WTC11 (cell line): Measurements from ENCODE around the gene ENTHD1. TPM values are rescaled to one million over a fixed set of nuclear protein-coding genes. Genes with fewer than 3 reads are reported as not detected.

ENCODE experiments used
- ATAC-seq: fragments of 200-7000 bp; cut with Tn5 transposase; 2 replicates; pipeline ENCODE4 v1.10.0; 2021; ENCODE audit warnings: mild to moderate bottlenecking, moderate library complexity
- CTCF ChIA-PET: fragments of 300-600 bp; sonication (Branson Sonifier 250); formaldehyde crosslinking; loops from one replicate; lab custom pipeline; 2021; ENCODE audit warnings: antibody characterized with exemption; lab: Charles Lee
- POLR2A ChIA-PET: fragments of 350-600 bp; sonication (Branson Sonifier 250); formaldehyde crosslinking; loops from one replicate; lab custom pipeline; 2021; ENCODE audit warnings: antibody characterized with exemption; lab: Charles Lee
- DNase-seq: peaks from one replicate; pipeline ENCODE4 v3.0.0; 2021; ENCODE audit warnings: low spot score
- H3K27ac Mint-ChIP-seq: 2 replicates; pipeline ENCODE4 v1.8.0; 2021; ENCODE audit warnings: mixed read lengths
- H3K27me3 Mint-ChIP-seq: 2 replicates; pipeline ENCODE4 v1.8.0; 2021; ENCODE audit warnings: low read depth, mild to moderate bottlenecking, moderate library complexity, mixed read lengths
- H3K36me3 Mint-ChIP-seq: 2 replicates; pipeline ENCODE4 v1.8.0; 2021; ENCODE audit warnings: mixed read lengths
- H3K4me1 Mint-ChIP-seq: 2 replicates; pipeline ENCODE4 v1.8.0; 2022; ENCODE audit warnings: mixed read lengths
- H3K4me3 Mint-ChIP-seq: 2 replicates; pipeline ENCODE4 v1.8.0; 2021; ENCODE audit warnings: mild to moderate bottlenecking, moderate library complexity, mixed read lengths
- H3K9me3 Mint-ChIP-seq: 2 replicates; pipeline ENCODE4 v1.8.0; 2021; ENCODE audit warnings: mixed read lengths
- ARID4B ChIP-seq: sonication (generic); formaldehyde crosslinking; IDR thresholded peaks from 2 replicates; pipeline ENCODE4 v1.8.0; 2023; ENCODE audit warnings: missing genetic modification reagents, mild to moderate bottlenecking, borderline replicate concordance
- CTCF ChIP-seq: fragments of 200-600 bp; IDR thresholded peaks from 2 replicates; pipeline ENCODE4 v1.8.0; 2022; ENCODE audit warnings: antibody characterized with exemption
- E2F5 ChIP-seq: sonication (generic); formaldehyde crosslinking; IDR thresholded peaks from 2 replicates; pipeline ENCODE4 v1.8.1; 2022; ENCODE audit warnings: mild to moderate bottlenecking, moderate library complexity, missing genetic modification reagents
- EMX1 ChIP-seq: fragments of 250-450 bp; sonication (Bioruptor Pico); IDR thresholded peaks from 2 replicates; pipeline ENCODE4 v1.8.0; 2021; ENCODE audit warnings: mild to moderate bottlenecking
- ETV6 ChIP-seq: sonication (generic); formaldehyde crosslinking; IDR thresholded peaks from 2 replicates; pipeline ENCODE4 v1.8.1; 2022; ENCODE audit warnings: mild to moderate bottlenecking, missing genetic modification reagents
- FOXP1 ChIP-seq: sonication (generic); formaldehyde crosslinking; IDR thresholded peaks from 2 replicates; pipeline ENCODE4 v1.8.0; 2022; ENCODE audit warnings: missing genetic modification reagents, mild to moderate bottlenecking, moderate library complexity, borderline replicate concordance
- HMGXB4 ChIP-seq: sonication (generic); formaldehyde crosslinking; IDR thresholded peaks from 2 replicates; pipeline ENCODE4 v1.8.1; 2023; ENCODE audit warnings: mild to moderate bottlenecking, moderate library complexity, missing genetic modification reagents
- IRF2 ChIP-seq: sonication (generic); formaldehyde crosslinking; IDR thresholded peaks from 2 replicates; pipeline ENCODE4 v1.8.0; 2022; ENCODE audit warnings: low read depth, missing genetic modification reagents, borderline replicate concordance
- JAZF1 ChIP-seq: fragments of 250-450 bp; sonication (Bioruptor Pico); IDR thresholded peaks from 2 replicates; pipeline ENCODE4 v1.9.0; 2021; ENCODE audit warnings: moderate library complexity, mild to moderate bottlenecking, inconsistent platforms
- NFATC4 ChIP-seq: fragments of 250-450 bp; sonication (Bioruptor Pico); IDR thresholded peaks from 2 replicates; pipeline ENCODE4 v1.9.0; 2021; ENCODE audit warnings: mild to moderate bottlenecking
- NFE2L1 ChIP-seq: sonication (generic); formaldehyde crosslinking; IDR thresholded peaks from 2 replicates; pipeline ENCODE4 v1.8.1; 2023; ENCODE audit warnings: missing genetic modification reagents
- NR1H2 ChIP-seq: sonication (generic); formaldehyde crosslinking; IDR thresholded peaks from 2 replicates; pipeline ENCODE4 v1.9.0; 2021; ENCODE audit warnings: mild to moderate bottlenecking, moderate library complexity, missing genetic modification reagents
- SMAD3 ChIP-seq: sonication (generic); formaldehyde crosslinking; IDR thresholded peaks from 2 replicates; pipeline ENCODE4 v1.8.0; 2022; ENCODE audit warnings: missing genetic modification reagents, mild to moderate bottlenecking, borderline replicate concordance
- STAT6 ChIP-seq: sonication (generic); formaldehyde crosslinking; conservative IDR thresholded peaks from 2 replicates; pipeline ENCODE4 v1.8.1; 2023; ENCODE audit warnings: mild to moderate bottlenecking, low read depth, missing genetic modification reagents, moderate library complexity
- TCF7 ChIP-seq: sonication (generic); formaldehyde crosslinking; IDR thresholded peaks from 2 replicates; pipeline ENCODE4 v1.8.0; 2022; ENCODE audit warnings: mild to moderate bottlenecking, low read depth, missing genetic modification reagents, moderate library complexity
- TP53 ChIP-seq: sonication (generic); formaldehyde crosslinking; IDR thresholded peaks from 2 replicates; pipeline ENCODE4 v1.8.1; 2023; ENCODE audit warnings: mild to moderate bottlenecking, missing genetic modification reagents
- ZNF281 ChIP-seq: sonication (generic); formaldehyde crosslinking; IDR thresholded peaks from 2 replicates; pipeline ENCODE4 v1.8.0; 2023; ENCODE audit warnings: mild to moderate bottlenecking, missing genetic modification reagents
- ZNF396 ChIP-seq: fragments of 250-450 bp; sonication (Bioruptor Pico); IDR thresholded peaks from 2 replicates; pipeline ENCODE4 v1.8.0; 2021; ENCODE audit warnings: mild to moderate bottlenecking, moderate library complexity, borderline replicate concordance
- ZNF671 ChIP-seq: fragments of 250-450 bp; sonication (Bioruptor Pico); IDR thresholded peaks from 2 replicates; pipeline ENCODE4 v1.8.0; 2021; ENCODE audit warnings: mild to moderate bottlenecking
- total RNA-seq: library from RNA; stranded (reverse); gene quantifications from 3 replicates; pipeline ENCODE4 v1.2.3, GENCODE V29; 2021

ENTHD1 gene
- total RNA-seq, 1 experiment from 2014 or later, result not detected

GRCh38 chr22:39731881-39732555 lies 161.5 kb downstream of the ENTHD1 start:
- H3K36me3 Mint-ChIP-seq, result no peaks in the 10 kb centered on the region
- H3K4me1 Mint-ChIP-seq, result peaks cover 15% of the 10 kb centered on the region; the same call in 1 of the 2 replicates
- peak; percentile 60 for ATAC-seq
- H3K9me3 Mint-ChIP-seq, result no peaks in the 10 kb centered on the region
- no peaks in the 10 kb centered on the region for H3K27me3 Mint-ChIP-seq
- H3K27ac Mint-ChIP-seq, result no peak overlapping the region
- TF ChIP-seq TP53 (CRISPR knock-in tag) (no peak), CTCF (no peak), NFE2L1 (CRISPR knock-in tag) (no peak), ZNF396 (CRISPR knock-in tag) (no peak), E2F5 (CRISPR knock-in tag) (no peak), JAZF1 (CRISPR knock-in tag) (no peak), TCF7 (CRISPR knock-in tag) (no peak), FOXP1 (CRISPR knock-in tag) (no peak), NFATC4 (CRISPR knock-in tag) (no peak), SMAD3 (CRISPR knock-in tag) (no peak)
- no peak overlapping the region for H3K4me3 Mint-ChIP-seq
- DNase-seq, result no peak
- ChIA-PET POLR2A (no interaction called here), CTCF (interaction anchor here (0.6 to 2.8 kb wide), 11 partner anchors 11 to 1230 kb away, joined by 3 to 17 read pairs (median 3); no protein-coding TSS in a partner anchor)

- H3K4me1 Mint-ChIP-seq, result peaks cover 15% of the 10 kb centered on the region; the same call in 1 of the 2 replicates
- POLR2A ChIA-PET, result no interaction called here
- no peaks in the 10 kb centered on the region for H3K27me3 Mint-ChIP-seq
- TF ChIP-seq TCF7 (CRISPR knock-in tag) (no peak), ZNF281 (CRISPR knock-in tag) (no peak), NR1H2 (CRISPR knock-in tag) (no peak), ETV6 (CRISPR knock-in tag) (no peak), ZNF671 (CRISPR knock-in tag) (no peak), EMX1 (CRISPR knock-in tag) (no peak), IRF2 (no peak), E2F5 (CRISPR knock-in tag) (no peak), ARID4B (CRISPR knock-in tag) (no peak), STAT6 (CRISPR knock-in tag) (no peak), HMGXB4 (CRISPR knock-in tag) (no peak)
Observed at GRCh38 chr22:39731481-39731880, 162.1 kb downstream of the ENTHD1 start.

More at GRCh38 chr22:39731481-39731880, 162.1 kb downstream of the ENTHD1 start:
- Mint-ChIP-seq H3K4me3 (no peak overlapping the region), H3K27ac (no peak overlapping the region), H3K36me3 (no peaks in the 10 kb centered on the region), H3K9me3 (no peaks in the 10 kb centered on the region)
- DNase-seq, result no peak
- CTCF ChIA-PET, result interaction anchor here (0.6 to 2.8 kb wide), 10 partner anchors 10 to 1229 kb away, joined by 3 to 17 read pairs (median 3); no protein-coding TSS in a partner anchor
- ATAC-seq, result no peak
